GM23248 (cell line): ENCODE data around the gene CMYA5.

ENCODE experiments used
- EZH2 ChIP-seq: fragments of 200-600 bp; sonication (generic); IDR thresholded peaks from 2 replicates; pipeline ENCODE4 v1.6.1; 2018; ENCODE audit warnings: antibody characterized with exemption, mild to moderate bottlenecking; ENCODE audit not compliant: insufficient read depth, poor library complexity, severe bottlenecking
- EZH2phosphoT487 ChIP-seq: fragments of 200-600 bp; sonication (generic); IDR thresholded peaks from 2 replicates; pipeline ENCODE4 v1.6.1; 2018; ENCODE audit warnings: antibody characterized with exemption, moderate library complexity, mild to moderate bottlenecking, low read depth; ENCODE audit not compliant: insufficient read depth

GRCh38 chr5:79742549-79743136 lies 53.0 kb downstream of the CMYA5 start:
- no peak for TF ChIP-seq EZH2
- TF ChIP-seq EZH2phosphoT487 = no peak
